Bronchial epithelial cell (primary cell): Measurements from ENCODE around the gene CHD6. TPM values are rescaled to one million over a fixed set of nuclear protein-coding genes. Genes with fewer than 3 reads are reported as not detected.

Source experiments
- DNase-seq: peaks from one replicate; pipeline ENCODE4 v3.0.0-alpha.2; 2010; ENCODE audit warnings: low read depth
- FAIRE-seq: peaks from 2 replicates; lab custom pipeline; 2011; peaks lifted over from hg19 to GRCh38; lab: Jason Lieb, UNC
- H3K27me3 ChIP-seq: 2 replicates; pipeline ENCODE4 v1.5.1; 2011; ENCODE audit warnings: low read length; ENCODE audit not compliant: control insufficient read depth, insufficient read depth
- H3K36me3 ChIP-seq: 2 replicates; pipeline ENCODE4 v1.5.1; 2011; ENCODE audit warnings: low read length; ENCODE audit not compliant: control insufficient read depth, insufficient read depth
- H3K4me3 ChIP-seq: 2 replicates; pipeline ENCODE4 v1.5.1; 2011; ENCODE audit warnings: mild to moderate bottlenecking, low read depth, low read length, control low read depth
- total RNA-seq: library from RNA; depleted of rRNA; stranded (reverse); fragments of >200 nt; gene quantifications from 2 replicates; pipeline ENCODE4 v1.2.1, GENCODE V29; 2014
- TF ChIP-seq, protein P1 (sequence below): IDR thresholded peaks from 2 replicates; pipeline ENCODE4 v1.5.1; 2011; ENCODE audit warnings: mild to moderate bottlenecking, moderate library complexity, low read length, control low read depth, inconsistent platforms; ENCODE audit not compliant: insufficient read depth, severe bottlenecking

The CHD6 gene
- total RNA-seq, 1 donor from 2014 or later, result 10.8 TPM

DNA sequence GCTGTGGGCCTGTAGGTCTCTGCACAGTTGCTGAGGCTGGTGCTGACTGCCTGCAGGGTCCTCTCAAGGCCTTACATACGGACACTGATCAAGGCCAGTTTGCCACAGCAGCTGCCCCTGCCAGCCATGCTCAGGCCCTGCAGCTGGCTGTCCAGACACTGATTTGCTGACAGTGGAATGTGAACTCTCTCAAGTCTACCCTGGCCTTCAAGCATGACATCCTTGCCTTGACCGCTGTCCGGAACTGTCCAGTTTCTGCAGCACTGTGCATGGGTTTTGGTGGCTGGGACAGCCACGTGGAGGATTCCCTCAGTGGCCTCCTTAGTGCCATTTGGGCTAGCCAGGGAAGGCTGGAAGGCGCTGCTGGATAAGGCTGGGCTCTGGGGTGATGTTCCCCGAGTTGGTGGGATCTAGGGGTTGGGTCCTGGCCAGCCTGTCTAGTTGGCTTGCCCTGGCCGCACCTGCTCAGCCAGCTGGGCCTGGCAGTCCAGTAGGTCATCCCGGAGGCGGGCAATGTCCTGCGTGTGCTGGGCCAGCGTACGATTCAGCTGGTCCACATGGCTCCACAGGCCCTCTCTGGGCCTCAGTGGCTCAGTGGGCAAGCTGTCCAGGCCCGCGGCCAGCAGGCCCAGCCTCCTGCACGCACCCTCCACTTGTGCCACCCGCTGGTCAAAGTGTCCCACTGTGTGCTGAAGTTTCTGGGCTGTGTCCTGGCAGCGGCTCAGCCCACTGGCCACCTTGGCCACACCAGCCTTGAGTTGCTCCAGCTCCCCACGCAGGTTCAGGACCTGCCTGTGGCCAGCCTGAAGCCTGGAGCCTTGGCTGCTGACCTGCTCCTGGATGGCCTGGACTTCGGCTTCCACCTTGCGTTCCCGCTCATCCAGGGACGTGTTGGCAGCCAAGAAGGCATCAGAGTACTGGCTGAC, 257.1 kb downstream of the CHD6 start:
- DNase-seq, result no peak
- FAIRE-seq, result no peak
- H3K27me3 ChIP-seq, result peaks cover 15% of the 10 kb centered on the region
- H3K4me3 ChIP-seq, result no peak overlapping the region
- TF ChIP-seq, protein P1, sequence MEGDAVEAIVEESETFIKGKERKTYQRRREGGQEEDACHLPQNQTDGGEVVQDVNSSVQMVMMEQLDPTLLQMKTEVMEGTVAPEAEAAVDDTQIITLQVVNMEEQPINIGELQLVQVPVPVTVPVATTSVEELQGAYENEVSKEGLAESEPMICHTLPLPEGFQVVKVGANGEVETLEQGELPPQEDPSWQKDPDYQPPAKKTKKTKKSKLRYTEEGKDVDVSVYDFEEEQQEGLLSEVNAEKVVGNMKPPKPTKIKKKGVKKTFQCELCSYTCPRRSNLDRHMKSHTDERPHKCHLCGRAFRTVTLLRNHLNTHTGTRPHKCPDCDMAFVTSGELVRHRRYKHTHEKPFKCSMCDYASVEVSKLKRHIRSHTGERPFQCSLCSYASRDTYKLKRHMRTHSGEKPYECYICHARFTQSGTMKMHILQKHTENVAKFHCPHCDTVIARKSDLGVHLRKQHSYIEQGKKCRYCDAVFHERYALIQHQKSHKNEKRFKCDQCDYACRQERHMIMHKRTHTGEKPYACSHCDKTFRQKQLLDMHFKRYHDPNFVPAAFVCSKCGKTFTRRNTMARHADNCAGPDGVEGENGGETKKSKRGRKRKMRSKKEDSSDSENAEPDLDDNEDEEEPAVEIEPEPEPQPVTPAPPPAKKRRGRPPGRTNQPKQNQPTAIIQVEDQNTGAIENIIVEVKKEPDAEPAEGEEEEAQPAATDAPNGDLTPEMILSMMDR, result no peak
- H3K36me3 ChIP-seq, result peaks cover 13% of the 10 kb centered on the region

DNA sequence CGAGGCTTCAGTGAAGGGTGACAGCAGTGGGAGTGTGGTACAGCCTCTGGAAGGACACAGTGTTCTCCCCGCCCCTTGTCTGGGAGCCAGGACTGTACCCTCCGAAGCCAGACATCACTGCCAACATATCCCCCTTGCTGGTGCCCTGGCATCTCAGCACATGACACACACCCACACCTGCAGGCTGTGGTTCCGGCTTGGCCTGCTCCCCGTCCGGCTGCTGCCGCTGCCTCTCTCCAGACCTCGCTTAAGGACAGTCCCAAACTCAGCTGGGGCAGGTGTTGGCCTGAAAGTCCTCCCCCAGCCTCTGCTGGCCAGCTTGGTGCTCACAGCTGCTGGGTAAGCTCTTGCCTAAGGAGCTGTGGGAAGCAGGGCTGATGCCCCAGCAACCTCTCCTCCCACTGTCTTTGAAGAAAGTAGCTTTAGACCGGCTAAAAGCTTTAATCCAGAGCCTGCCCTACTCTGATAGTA, 258.6 kb downstream of the CHD6 start:
- FAIRE-seq, result no peak
- no peak overlapping the region for H3K4me3 ChIP-seq
- DNase-seq, result no peak
- H3K27me3 ChIP-seq, result peaks cover 3% of the 10 kb centered on the region
- H3K36me3 ChIP-seq, result peaks cover 18% of the 10 kb centered on the region
- TF ChIP-seq, protein P1, result no peak

DNA sequence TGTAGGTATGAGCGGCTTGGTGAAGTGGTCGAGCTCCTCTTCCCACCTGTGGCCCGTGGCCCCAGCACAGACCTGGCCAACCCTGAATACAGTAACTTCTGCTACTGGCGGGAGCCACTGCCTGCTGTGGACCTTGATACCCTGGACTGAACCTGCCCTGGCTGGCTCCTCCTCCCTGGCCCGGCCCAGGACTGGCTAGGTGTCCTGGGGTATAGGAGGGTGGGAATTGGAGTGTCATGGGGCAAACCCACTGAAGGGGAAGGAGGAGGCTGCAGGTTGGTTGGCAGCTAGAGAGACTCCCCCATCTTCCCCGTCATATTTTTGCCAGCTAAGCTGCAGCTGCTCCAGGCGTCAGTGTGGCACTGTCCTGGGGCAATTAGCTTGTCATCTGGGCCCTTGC, 259.5 kb downstream of the CHD6 start:
- FAIRE-seq (no peak), DNase-seq (no peak)
- Histone ChIP-seq H3K27me3 (no peaks in the 10 kb centered on the region), H3K36me3 (peaks cover 18% of the 10 kb centered on the region), H3K4me3 (no peak overlapping the region)
- TF ChIP-seq, protein P1, result no peak

DNA sequence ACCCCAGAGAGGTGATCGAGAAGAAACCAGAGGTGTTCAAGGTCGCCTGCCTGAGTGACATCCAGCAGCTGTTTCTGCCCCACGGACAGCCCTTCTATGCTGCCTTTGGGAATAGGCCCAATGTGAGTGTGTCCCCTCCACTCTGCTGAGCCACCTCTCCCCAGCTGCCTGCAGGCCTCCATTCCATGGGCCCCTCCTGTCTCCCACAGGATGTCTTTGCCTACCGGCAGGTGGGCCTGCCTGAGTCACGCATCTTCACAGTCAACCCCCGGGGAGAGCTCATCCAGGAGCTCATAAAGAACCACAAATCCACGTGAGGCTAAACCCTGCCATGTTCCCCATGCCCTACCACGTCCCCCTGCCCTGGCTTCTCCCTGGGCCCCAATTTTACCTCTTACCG, 259.9 kb downstream of the CHD6 start:
- FAIRE-seq (no peak), DNase-seq (no peak)
- H3K27me3 ChIP-seq, result no peaks in the 10 kb centered on the region
- TF ChIP-seq, protein P1, result no peak
- H3K4me3 ChIP-seq, result no peak overlapping the region
- peaks cover 18% of the 10 kb centered on the region for H3K36me3 ChIP-seq

DNA sequence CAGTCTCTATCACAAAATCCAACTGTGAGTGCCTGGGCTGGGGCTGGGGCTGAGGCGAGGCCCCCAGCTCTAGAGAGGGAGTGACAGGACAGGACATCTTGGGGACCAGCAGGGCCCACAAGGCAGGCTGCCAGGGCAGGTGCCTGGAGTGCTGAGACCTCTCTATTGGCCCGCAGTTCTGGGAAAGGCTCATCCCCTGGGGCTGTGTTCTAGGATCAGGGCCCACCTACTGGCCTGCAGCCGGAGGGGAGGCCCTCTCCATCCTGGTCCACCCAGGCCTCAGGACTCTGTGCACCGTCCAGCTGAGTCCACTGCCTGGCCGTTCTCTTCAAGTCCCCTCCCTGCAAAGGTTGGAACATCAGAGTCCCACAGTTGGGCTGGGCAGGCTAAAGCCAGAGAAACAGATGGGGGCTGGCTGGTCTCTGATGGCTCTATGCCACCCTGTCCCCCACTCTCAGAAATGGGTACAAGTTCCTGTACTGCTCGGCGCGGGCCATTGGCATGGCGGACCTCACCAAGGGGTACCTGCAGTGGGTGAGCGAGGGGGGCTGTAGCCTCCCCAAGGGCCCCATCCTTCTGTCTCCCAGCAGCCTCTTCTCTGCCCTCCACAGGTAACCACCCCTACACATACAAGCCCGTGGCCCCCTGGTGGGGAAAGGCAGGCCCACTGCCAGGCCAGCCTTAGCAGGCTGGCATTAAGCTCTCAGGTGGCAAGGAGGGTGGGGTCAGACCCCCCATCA, 260.6 kb downstream of the CHD6 start:
- TF ChIP-seq, protein P1, result no peak
- H3K4me3 ChIP-seq, result no peak overlapping the region
- no peak for DNase-seq
- H3K36me3 ChIP-seq, result peaks cover 21% of the 10 kb centered on the region
- H3K27me3 ChIP-seq, result no peaks in the 10 kb centered on the region
- no peak for FAIRE-seq
